ENCODE measurements around the gene LRRC37A2. TPM values are rescaled to one million over a fixed set of nuclear protein-coding genes. Genes with fewer than 3 reads are reported as not detected.
"Not testable (repeated sequence)": the region's sequence is repeated elsewhere in the genome, so short reads cannot be mapped to it uniquely, and the experiment has no call there.

Gene LRRC37A2
- total RNA-seq, 4 donors from 2014 or later: 8.6 to 24.6 (median 18.0) TPM

DNA sequence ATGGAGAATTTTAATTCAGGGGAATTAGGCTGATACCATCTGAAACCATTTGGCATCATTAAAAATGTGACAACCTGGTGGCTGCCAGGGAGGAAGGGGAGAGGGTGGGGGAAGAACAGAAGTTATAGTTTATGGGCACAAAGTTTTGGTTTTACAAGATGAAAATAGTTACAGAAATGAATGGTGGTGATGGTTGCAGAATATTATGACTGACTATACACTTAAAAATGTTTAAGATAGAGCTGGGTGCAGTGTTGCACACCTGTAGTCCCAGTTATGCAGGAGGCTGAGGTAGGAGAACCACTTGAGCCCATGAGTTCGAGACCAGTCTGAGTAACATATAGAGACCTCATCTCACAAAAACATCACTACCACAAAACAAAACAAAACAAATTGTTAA is 54.7 kb downstream of the LRRC37A2 start:
- WGBS, 2 donors: no CpG with 5 or more reads among the region's 1 CpG
- not testable (repeated sequence) for DNase-seq (ENCODE audit: low spot score in 2 of 2); H3K27me3 ChIP-seq; H3K27ac ChIP-seq; H3K4me3 ChIP-seq; H3K4me1 ChIP-seq; H3K9me3 ChIP-seq; H3K36me3 ChIP-seq

DNA sequence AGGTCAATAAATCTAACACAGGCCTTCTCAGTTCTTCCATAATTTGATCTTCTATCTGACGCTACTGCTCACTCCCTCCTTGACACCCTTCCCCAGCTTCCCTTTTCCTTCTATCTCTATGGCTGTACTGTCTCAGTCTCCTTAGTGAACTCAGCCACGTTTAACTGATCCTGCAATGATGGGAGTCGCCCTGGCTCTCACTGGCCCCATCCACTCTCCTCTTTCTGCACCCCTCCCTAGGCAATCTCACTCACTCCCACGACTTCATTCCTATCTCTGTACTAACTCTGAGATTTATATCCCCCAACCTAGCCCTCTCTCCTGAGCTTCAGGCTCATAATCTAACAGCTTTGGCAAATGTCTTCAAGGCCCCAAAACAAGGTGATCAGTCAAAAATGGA is 59.5 kb downstream of the LRRC37A2 start:
- H3K4me1 ChIP-seq: not testable (repeated sequence)
- WGBS, 2 donors: no CpG with 5 or more reads among the region's 4 CpGs

DNA sequence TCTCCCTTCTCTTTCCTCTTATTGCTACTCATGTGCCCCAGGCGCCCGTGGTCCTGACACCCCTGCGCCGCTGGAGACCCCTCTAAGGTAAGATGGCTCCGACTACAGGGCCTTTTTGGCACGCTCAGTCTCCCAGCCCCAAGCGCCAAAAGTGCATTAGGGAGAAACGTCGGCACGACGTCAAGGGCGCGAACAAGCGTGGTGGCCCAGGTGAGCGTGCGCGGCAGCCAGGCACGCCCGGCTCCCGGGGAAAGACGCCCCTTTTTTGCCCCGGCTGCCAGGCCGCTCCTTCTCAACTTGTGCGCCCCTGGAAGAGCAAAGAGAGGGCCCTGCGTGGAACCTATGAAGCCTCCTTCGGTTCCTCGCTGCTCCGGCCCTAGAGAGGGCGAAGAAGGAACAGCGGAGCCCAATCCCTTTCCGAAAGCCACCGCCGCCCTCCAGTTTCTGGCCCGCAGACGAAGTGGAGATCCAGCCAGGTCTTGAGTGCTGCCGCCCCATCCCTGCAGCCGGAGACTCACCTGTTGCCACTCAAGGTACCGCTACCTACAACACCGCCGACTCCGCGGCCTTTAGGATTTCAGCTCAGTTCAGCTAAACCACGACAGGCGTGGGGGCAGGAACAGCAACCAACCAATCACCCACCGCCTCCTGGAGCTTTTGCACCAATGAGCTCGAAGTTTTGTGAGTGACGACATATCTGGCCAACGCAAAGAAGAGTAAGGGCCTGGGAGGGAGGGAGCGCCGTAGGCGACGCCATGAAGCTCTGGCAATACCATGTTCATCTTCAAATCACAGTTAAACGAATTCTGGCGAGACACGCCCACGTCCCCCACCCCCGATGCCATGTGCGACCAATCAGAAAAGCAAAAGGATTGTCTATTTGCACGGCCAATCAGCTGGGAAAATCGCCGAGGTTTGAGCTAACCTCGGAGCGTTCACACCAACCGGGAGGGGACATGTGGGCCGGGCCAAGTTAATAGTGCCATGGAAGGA is 67.1 kb downstream of the LRRC37A2 start, which contains the start of gene ARL17A:
Gene ARL17A, minus strand, starts transcription at position 609 of the 993 bp plus-strand sequence. CDS start 3,369 bp downstream, outside the sequence.
- H3K27ac ChIP-seq: peak within 1 kb of the TSS in 2 of 4 donors; percentile 50 to 66
- no CpG with 5 or more reads among the region's 65 CpGs for WGBS, 2 donors
- peak; percentile 43 to 59 for DNase-seq (ENCODE audit: low spot score in 2 of 2)

More for the DNA sequence above, 59.5 kb downstream of the LRRC37A2 start:
- H3K27me3 ChIP-seq; H3K4me3 ChIP-seq; H3K27ac ChIP-seq; H3K9me3 ChIP-seq; DNase-seq (ENCODE audit: low spot score in 2 of 2); H3K36me3 ChIP-seq: not testable (repeated sequence)

DNA sequence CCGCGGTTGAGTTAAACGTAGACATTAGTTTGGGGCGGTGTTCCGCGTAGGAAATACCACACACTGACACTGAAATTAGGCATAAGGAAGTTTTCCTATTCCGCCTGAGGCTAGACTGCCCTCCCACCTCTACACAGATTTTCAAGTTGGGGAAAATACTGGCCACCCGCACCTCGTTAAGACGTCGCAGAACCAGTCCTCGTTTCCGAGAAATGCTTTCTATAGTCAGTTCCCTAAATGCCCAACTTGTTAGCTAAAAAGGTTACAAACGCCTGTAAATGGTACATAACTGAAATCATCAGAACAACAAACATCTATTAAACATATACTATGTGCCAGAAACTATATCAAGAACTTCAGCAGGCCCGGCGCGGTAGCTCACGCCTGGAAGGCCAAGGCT is 67.8 kb downstream of the LRRC37A2 start:
- H3K4me3 ChIP-seq: peak overlapping the region in 2 of 4 donors; percentile 21 to 40
- H3K9me3 ChIP-seq; H3K27me3 ChIP-seq; H3K4me1 ChIP-seq; H3K36me3 ChIP-seq; DNase-seq (ENCODE audit: low spot score in 2 of 2): not testable (repeated sequence)
- WGBS, 2 donors: 5 to 33% methylated on average over 1 to 7 of the region's 18 CpGs
- peak overlapping the region in 2 of 4 donors; percentile 50 to 66 for H3K27ac ChIP-seq

More for the DNA sequence above, 67.1 kb downstream of the LRRC37A2 start, which contains the start of gene ARL17A:
- not testable (repeated sequence) for H3K27me3 ChIP-seq, H3K9me3 ChIP-seq, H3K4me1 ChIP-seq, H3K36me3 ChIP-seq
- peak within 1 kb of the TSS in 2 of 4 donors; percentile 21 to 40 for H3K4me3 ChIP-seq

DNA sequence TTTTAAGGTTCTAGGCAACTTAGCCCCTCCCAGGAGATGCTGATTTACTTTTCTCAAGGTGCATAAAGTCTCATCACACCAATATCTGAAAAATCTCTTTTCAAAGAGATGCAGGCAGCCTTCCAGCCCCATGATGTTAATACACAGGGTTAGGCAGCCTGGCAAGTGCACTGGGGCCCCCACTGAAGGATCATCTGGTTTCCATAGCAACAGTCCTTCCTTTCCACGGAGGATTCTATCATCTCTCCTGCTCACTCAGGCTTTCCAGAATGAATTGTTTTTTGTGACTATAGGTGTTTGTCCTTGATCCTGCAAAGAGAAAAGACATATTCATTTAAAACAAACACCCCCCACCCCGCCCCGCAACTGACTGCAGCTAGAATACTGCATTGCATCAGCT is 73.2 kb downstream of the LRRC37A2 start:
- not testable (repeated sequence) for DNase-seq (ENCODE audit: low spot score in 2 of 2); H3K27ac ChIP-seq; H3K9me3 ChIP-seq; H3K4me3 ChIP-seq; H3K27me3 ChIP-seq; H3K4me1 ChIP-seq; H3K36me3 ChIP-seq
- WGBS, 2 donors: no CpG with 5 or more reads among the region's 3 CpGs

DNA sequence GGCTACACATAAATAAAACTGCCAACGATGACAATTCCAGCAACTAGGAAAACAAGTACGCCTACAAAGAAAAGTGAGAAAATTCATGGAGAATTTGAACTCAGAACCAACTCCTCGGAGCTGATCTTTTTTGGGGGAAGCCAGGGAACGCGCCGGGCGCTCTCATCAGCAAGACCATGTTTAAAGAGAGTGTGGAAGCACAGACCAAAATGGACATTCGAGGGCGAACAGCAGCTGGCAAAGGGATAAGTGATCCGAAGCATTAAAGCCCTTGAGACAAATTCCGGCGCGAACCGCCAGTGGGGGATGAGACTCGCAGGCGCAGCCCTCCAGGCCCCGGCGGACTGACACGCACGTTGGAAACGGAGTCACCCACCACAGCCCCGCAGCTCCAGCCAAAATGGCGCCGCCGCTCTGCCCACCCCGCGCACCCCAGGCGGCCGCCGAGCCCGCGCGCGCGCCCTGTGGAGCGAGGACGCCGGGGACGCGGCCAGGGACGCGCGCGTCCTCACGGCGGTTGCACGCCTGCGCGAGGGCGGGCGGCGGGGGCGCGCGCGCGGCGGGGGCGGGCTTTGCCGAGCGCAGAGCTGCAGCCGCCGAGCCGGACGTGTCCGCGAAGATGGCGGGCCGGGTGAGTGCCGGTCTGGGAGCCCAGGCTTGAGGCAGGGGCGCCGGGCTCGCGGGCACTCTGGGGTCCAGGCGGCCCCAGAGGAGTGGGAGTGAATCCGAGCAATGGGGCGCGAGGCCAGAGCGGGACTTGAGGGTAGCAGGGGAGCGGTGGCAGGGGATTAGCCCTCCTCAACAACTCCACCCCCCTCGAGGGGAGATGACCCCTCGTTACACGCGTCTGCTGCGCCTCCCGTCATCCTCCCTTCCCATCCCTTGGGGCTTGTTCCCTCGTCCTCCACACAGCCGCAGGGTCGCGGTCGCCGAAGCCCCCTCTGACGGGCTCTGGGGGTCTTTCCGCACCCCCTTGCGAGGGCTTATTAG is 78.2 kb downstream of the LRRC37A2 start, which contains the start of gene NSF:
Gene NSF, plus strand, starts transcription at position 513 of the 990 bp plus-strand sequence. Its CDS starts 107 bp downstream, at position 620.
- not testable (repeated sequence) for H3K36me3 ChIP-seq; DNase-seq (ENCODE audit: low spot score in 2 of 2)
- WGBS, 2 donors: no CpG with 5 or more reads among the region's 95 CpGs

GRCh38 chr17:46591332-46591731 is 79.1 kb downstream of the LRRC37A2 start:
- not testable (repeated sequence) for H3K4me3 ChIP-seq; H3K4me1 ChIP-seq; DNase-seq (ENCODE audit: low spot score in 2 of 2); H3K9me3 ChIP-seq; H3K27ac ChIP-seq; H3K36me3 ChIP-seq; H3K27me3 ChIP-seq
- WGBS, 2 donors: no CpG with 5 or more reads among the region's 7 CpGs

More for the DNA sequence above, 78.2 kb downstream of the LRRC37A2 start, which contains the start of gene NSF:
- not testable (repeated sequence) for H3K9me3 ChIP-seq, H3K4me1 ChIP-seq, H3K27me3 ChIP-seq, H3K4me3 ChIP-seq, H3K27ac ChIP-seq

- not testable (repeated sequence) for H3K27ac ChIP-seq; H3K27me3 ChIP-seq; DNase-seq (ENCODE audit: low spot score in 2 of 2); H3K36me3 ChIP-seq; H3K4me3 ChIP-seq; H3K4me1 ChIP-seq; H3K9me3 ChIP-seq
- WGBS, 2 donors: 68 to 75% methylated on average over 3 of the region's 3 CpGs
Observed at GRCh38 chr17:46598344-46598931, 86.2 kb downstream of the LRRC37A2 start.

DNA sequence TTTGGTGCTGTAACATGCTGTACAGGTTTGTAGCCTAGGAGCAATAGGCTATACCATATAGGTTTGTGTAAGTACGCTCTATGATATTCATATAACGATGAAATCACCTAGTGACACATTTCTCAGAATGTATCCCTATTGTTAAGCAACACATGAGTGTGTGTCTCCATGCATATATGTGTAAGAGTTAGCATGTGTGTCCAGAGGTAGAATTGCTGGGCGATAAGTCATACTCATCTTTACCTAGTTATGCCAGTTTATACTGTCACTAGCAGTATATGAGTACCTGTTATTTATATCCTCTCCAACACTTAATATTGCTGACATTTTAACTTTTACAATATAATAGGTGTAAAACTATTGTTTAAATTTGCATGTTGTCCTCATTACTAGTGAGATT is 88.5 kb downstream of the LRRC37A2 start:
- H3K4me3 ChIP-seq: not testable (repeated sequence)
- WGBS, 2 donors: no CpG with 5 or more reads among the region's 3 CpGs

GRCh38 chr17:46603125-46603524 is 90.9 kb downstream of the LRRC37A2 start:
- H3K27ac ChIP-seq; H3K4me3 ChIP-seq; H3K4me1 ChIP-seq; H3K27me3 ChIP-seq; H3K9me3 ChIP-seq; DNase-seq (ENCODE audit: low spot score in 2 of 2); H3K36me3 ChIP-seq: not testable (repeated sequence)

More for the DNA sequence above, 88.5 kb downstream of the LRRC37A2 start:
- H3K27me3 ChIP-seq; H3K27ac ChIP-seq; DNase-seq (ENCODE audit: low spot score in 2 of 2); H3K9me3 ChIP-seq; H3K36me3 ChIP-seq; H3K4me1 ChIP-seq: not testable (repeated sequence)

Data from tibial nerve (tissue), 4 donors.